GM10248 (cell line): ENCODE results near the gene TOR1AIP2.

Experiments used
- CTCF ChIA-PET: fragments of 300-600 bp; sonication (Branson Sonifier 250); formaldehyde crosslinking; extraction: SDS; loops from one replicate; lab custom pipeline; 2021; ENCODE audit warnings: antibody characterized with exemption; lab: Yijun Ruan, JAX
- POLR2A ChIA-PET: fragments of 350-650 bp; sonication (Branson Sonifier 250); formaldehyde crosslinking; extraction: SDS; loops from one replicate; lab custom pipeline; 2020; ENCODE audit warnings: antibody characterized with exemption; lab: Yijun Ruan, JAX
- DNase-seq: peaks from one replicate; pipeline ENCODE4 v3.0.0; 2012; ENCODE audit errors: extremely low spot score
- TF ChIP-seq, protein P1 (sequence below): IDR thresholded peaks from 2 replicates; pipeline ENCODE4 v1.5.1; 2012; ENCODE audit warnings: mild to moderate bottlenecking, low read depth; ENCODE audit errors: extremely low read depth, missing control alignments, control extremely low read depth

TOR1AIP2 gene

DNA sequence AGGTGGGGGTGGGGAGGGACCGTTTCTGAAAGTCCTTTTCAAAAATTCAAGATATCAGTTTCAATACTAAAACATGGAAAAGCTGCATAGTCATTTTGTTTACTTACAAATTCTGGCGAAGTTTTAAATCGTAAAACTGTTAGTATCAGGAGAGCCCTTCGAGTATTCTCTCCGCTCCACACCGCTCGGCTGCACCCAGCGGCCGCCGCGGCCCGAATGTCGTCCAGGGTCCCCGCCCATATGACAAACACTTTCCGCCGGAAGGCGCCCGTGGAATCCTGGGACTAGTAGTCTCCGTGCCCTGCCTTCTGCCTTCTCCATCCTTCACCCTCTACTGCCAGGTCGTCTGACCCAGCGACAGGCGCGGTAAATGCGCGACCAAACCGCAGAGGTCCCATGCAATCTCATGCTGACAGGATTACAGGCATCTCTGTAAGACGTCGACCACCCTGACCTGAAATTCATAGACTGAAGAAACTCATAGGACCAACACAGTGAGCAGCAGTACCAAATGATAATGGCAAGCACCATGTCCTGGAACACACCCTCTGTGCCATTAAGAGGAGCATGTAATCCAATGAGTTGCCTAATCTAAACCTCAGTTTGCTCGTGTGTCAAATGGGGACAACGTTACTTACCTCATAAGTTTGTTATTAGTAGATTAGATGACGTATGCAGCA, at the start of gene TOR1AIP2:
TSS of gene TOR1AIP2 (minus strand) at position 218 of the 680 bp plus-strand sequence. CDS start 25,138 bp downstream, outside the sequence.
- DNase-seq = peak; percentile 85

DNA sequence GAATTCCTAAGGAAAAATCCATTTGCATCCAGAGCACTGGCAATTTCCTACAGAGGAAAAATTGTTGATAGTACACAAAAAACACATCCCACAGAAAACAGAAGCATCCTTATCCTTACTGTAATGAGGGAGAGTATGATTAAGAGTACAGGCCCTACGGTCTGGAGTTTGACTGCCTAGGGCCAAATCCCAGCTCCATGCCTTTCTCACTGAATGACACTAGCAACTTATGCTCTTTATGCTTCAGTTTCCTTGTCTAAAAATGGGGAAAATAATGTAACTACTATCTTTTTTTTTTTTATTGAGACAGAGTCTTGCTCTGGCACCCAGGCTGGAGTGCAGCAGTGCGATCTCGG, 49.2 kb upstream of the TOR1AIP2 start:
- no peak for DNase-seq

More for the DNA sequence above, at the start of gene TOR1AIP2:
- TF ChIP-seq, protein P1, sequence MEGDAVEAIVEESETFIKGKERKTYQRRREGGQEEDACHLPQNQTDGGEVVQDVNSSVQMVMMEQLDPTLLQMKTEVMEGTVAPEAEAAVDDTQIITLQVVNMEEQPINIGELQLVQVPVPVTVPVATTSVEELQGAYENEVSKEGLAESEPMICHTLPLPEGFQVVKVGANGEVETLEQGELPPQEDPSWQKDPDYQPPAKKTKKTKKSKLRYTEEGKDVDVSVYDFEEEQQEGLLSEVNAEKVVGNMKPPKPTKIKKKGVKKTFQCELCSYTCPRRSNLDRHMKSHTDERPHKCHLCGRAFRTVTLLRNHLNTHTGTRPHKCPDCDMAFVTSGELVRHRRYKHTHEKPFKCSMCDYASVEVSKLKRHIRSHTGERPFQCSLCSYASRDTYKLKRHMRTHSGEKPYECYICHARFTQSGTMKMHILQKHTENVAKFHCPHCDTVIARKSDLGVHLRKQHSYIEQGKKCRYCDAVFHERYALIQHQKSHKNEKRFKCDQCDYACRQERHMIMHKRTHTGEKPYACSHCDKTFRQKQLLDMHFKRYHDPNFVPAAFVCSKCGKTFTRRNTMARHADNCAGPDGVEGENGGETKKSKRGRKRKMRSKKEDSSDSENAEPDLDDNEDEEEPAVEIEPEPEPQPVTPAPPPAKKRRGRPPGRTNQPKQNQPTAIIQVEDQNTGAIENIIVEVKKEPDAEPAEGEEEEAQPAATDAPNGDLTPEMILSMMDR = no peak
- ChIA-PET CTCF (interaction anchor here (4.7 kb wide), 1 partner anchor 10 kb away, joined by 32 read pairs; no protein-coding TSS in a partner anchor), POLR2A (interaction anchor here (0.6 kb wide), 1 partner anchor 10 kb away, joined by 3 read pairs; no protein-coding TSS in a partner anchor)

DNA sequence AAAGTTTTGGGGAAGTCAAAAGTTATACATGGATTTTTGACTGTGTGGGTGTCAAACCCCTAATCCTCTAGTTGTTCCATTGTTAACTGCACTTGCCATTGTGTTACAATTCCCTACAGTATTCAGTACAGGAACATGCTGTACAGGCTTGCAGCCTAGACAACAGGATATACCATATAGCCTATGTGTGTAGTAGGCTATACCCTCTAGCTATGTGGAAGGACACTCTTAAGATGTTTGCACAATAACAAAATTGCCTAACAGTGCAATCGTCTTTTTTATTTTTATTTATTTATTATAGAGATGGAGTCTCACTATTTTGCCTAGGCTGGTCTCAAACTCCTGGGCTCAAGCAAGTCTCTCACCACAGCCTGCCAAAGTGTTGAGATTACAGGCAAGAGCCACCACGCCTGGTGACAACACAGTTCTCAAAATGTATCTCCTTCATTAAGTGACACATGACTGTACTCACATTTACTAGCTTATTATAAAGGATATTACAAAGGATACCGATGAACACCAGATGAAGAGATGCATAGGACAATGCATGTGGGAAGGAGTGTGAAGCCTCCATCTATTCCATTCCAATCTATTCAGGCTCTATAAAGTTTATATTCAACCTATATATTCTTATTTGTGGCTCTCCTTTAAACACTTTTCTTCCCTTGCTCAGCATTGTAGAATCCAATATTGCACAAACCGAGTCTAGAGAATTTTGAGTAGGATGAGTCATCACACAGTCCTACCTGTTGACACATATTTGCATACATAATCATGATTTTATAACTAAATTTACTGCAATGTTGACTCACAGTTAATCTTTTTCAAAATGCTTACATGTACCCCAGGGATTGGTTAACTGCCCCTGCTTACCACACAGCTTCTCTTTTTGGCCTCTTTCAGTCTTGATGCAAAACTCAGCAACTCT, 48.6 kb upstream of the TOR1AIP2 start:
- no peak for DNase-seq
- CTCF ChIA-PET = interaction anchor here (1.3 to 6.7 kb wide), 4 partner anchors 8 to 25 kb away, joined by 3 to 55 read pairs (median 10); no protein-coding TSS in a partner anchor
- TF ChIP-seq, protein P1 = no peak
- POLR2A ChIA-PET = no interaction called here

More for the DNA sequence above, 49.2 kb upstream of the TOR1AIP2 start:
- POLR2A ChIA-PET = no interaction called here
- TF ChIP-seq, protein P1 = no peak
- CTCF ChIA-PET = interaction anchor here (1.7 to 6.7 kb wide), 2 partner anchors 10 to 14 kb away, joined by 5 to 55 read pairs; no protein-coding TSS in a partner anchor

DNA sequence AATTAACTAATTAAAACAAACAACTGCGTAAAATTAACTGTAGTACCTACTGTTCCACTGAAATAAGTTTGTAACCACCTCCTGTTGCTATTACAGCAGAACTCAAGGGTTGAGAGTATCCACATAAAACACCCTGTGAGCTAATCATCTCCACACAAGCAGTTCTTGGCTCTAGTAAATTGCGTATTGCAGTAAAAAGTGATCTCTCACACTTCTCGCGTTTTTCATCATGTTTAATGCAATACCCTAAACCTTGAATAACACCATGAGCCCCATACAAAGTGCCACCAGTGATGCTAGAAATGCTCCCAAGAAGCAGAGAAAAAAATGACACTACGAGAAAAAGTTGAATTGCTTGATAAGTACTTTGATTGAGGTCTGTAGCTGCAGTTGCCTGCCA, 47.7 kb upstream of the TOR1AIP2 start:
- DNase-seq = no peak
- POLR2A ChIA-PET = interaction anchor here (0.6 kb wide), 1 partner anchor 195 kb away, joined by 4 read pairs; no protein-coding TSS in a partner anchor
- TF ChIP-seq, protein P1 = no peak
- CTCF ChIA-PET = interaction anchor here (1.3 to 6.7 kb wide), 4 partner anchors 8 to 26 kb away, joined by 3 to 55 read pairs (median 10); no protein-coding TSS in a partner anchor

DNA sequence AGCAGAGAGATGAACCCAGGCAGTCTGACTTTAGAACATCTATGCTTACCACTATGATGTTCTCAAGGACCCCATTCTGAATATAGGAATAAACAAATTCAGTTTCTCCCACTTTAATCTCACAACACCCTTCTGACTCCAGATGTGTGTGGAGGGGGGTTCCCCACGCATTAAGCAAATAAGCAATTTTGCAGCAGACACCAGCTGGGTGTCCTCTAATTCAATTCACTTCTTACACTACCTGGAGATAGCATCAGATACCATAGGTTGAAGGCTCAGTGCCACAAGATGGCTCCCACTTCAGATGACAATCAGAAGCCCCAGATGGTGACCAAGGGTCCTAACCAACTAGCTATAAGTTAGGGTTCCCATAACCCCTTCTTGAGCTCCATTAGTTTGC, 46.7 kb upstream of the TOR1AIP2 start:
- POLR2A ChIA-PET = no interaction called here
- no peak for DNase-seq
- TF ChIP-seq, protein P1 = no peak
- CTCF ChIA-PET = interaction anchor here (1.9 to 6.7 kb wide), 4 partner anchors 9 to 27 kb away, joined by 4 to 55 read pairs (median 12); no protein-coding TSS in a partner anchor

DNA sequence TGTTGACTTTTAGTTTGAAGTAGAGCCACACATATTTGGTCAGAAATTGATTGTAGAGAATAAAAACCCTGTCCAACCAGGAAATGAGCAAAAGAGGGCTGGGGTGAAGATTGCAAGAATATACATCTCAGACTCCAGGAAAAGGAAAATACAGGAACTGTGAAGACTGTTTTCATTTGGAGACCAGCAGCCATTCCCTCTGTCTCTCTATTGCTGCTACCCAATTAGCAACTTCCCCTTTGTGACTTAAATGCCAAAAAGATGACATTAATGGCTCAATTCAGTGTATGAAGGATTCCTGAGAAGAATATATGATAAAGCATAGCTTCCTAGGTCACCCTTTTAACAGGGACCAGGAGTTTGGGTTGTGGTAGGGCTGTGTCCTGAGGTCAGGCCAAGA, 45.4 kb upstream of the TOR1AIP2 start:
- TF ChIP-seq, protein P1 = no peak
- no peak for DNase-seq
- ChIA-PET CTCF (interaction anchor here (0.9 to 6.7 kb wide), 3 partner anchors 11 to 14 kb away, joined by 3 to 55 read pairs (median 8); no protein-coding TSS in a partner anchor), POLR2A (no interaction called here)
